B cell (primary cell): ENCODE measurements around the gene SETD9. TPM values are rescaled to one million over a fixed set of nuclear protein-coding genes. Genes with fewer than 3 reads are reported as not detected.

ENCODE experiments used
- ATAC-seq: fragments of 200-7000 bp; cut with Tn5 transposase; one replicate; pipeline ENCODE4 v1.10.0; 2021; ENCODE audit warnings: low read depth, mild to moderate bottlenecking, moderate number of reproducible peaks, moderate library complexity
- CTCF ChIA-PET: fragments of 350-600 bp; sonication (Branson Sonifier 250); formaldehyde crosslinking; loops from one replicate; lab custom pipeline; 2021; ENCODE audit warnings: antibody characterized with exemption, inconsistent platforms; lab: Charles Lee
- POLR2A ChIA-PET: fragments of 350-600 bp; sonication (Branson Sonifier 250); formaldehyde crosslinking; loops from one replicate; lab custom pipeline; 2021; ENCODE audit warnings: antibody characterized with exemption; lab: Charles Lee
- DNase-seq: peaks from one replicate; pipeline ENCODE4 v3.0.0; 2013
- H2AFZ ChIP-seq: 2 replicates; pipeline ENCODE4 v1.6.1; 2012; ENCODE audit warnings: mild to moderate bottlenecking, low read depth, low read length; ENCODE audit not compliant: insufficient read depth, poor library complexity, severe bottlenecking
- H3K27ac ChIP-seq, 2 donors: 1 replicate in 1 of 2; 2 replicates in 1 of 2; pipeline ENCODE4 v1.5.1; 2012 to 2013; ENCODE audit warnings: low read length in 2 of 2, mild to moderate bottlenecking in 2 of 2, moderate library complexity in 1 of 2
- H3K27me3 ChIP-seq, 4 experiments: fragments of 200-600 bp in 1 of 4; sonication (generic) in 1 of 4; replicated peaks in 1 of 4; 1 replicate in 2 of 4; 2 replicates in 2 of 4; pipeline versions ENCODE4 v1.6.1 to v1.7.0; 2013 to 2016; ENCODE audit warnings: low read length in 3 of 4, mild to moderate bottlenecking in 2 of 4, mixed read lengths in 1 of 4, moderate library complexity in 1 of 4; ENCODE audit not compliant: insufficient read depth in 4 of 4, control insufficient read depth in 3 of 4; ENCODE audit errors: control extremely low read depth in 1 of 4
- H3K36me3 ChIP-seq, 2 experiments: replicated peaks in 1 of 2; 1 replicate in 1 of 2; 2 replicates in 1 of 2; pipeline versions ENCODE4 v1.6.1 to v1.7.1; 2013; ENCODE audit warnings: low read length in 1 of 2; ENCODE audit not compliant: insufficient read depth in 2 of 2, control insufficient read depth in 1 of 2; ENCODE audit errors: control extremely low read depth in 1 of 2, extremely low read depth in 1 of 2
- H3K4me1 ChIP-seq, 2 donors: fragments of 200-600 bp in 1 of 2; sonication (generic) in 1 of 2; 1 replicate in 1 of 2; 2 replicates in 1 of 2; pipeline versions ENCODE4 v1.5.1 to v1.6.1; 2013 to 2017; ENCODE audit warnings: low read length in 2 of 2; ENCODE audit not compliant: control insufficient read depth in 2 of 2, insufficient read depth in 2 of 2
- H3K4me2 ChIP-seq: replicated peaks from 2 replicates; pipeline ENCODE3; 2012; ENCODE audit warnings: mild to moderate bottlenecking, low read depth, low read length; ENCODE audit not compliant: poor library complexity, severe bottlenecking
- H3K4me3 ChIP-seq, 5 experiments: fragments of 200-600 bp in 1 of 5; sonication (generic) in 1 of 5; 1 replicate in 3 of 5; 2 replicates in 2 of 5; pipeline versions ENCODE4 v1.5.1 to v1.7.0; 2011 to 2016; ENCODE audit warnings: low read length in 4 of 5, mild to moderate bottlenecking in 4 of 5, low read depth in 2 of 5, control low read depth in 1 of 5, moderate library complexity in 1 of 5; ENCODE audit not compliant: insufficient read depth in 1 of 5; ENCODE audit errors: control extremely low read depth in 1 of 5, extremely low read depth in 1 of 5
- H3K79me2 ChIP-seq: fragments of 200-600 bp; sonication (generic); one replicate; pipeline ENCODE4 v1.6.0; 2016; ENCODE audit warnings: low read length; ENCODE audit not compliant: control insufficient read depth, insufficient read depth
- H3K9ac ChIP-seq: fragments of 200-600 bp; sonication (generic); 2 replicates; pipeline ENCODE4 v1.6.1; 2017; ENCODE audit warnings: mild to moderate bottlenecking, low read length, moderate library complexity
- H3K9me3 ChIP-seq, 3 donors: one replicate each; pipeline versions ENCODE4 v1.6.1 to v1.7.1; 2013; ENCODE audit warnings: low read length in 2 of 3; ENCODE audit not compliant: control insufficient read depth in 2 of 3, insufficient read depth in 1 of 3; ENCODE audit errors: control extremely low read depth in 1 of 3
- H4K20me1 ChIP-seq: 2 replicates; pipeline ENCODE4 v1.6.0; 2012; ENCODE audit warnings: mild to moderate bottlenecking, low read length; ENCODE audit not compliant: insufficient read depth, control insufficient read depth, poor library complexity, severe bottlenecking
- H3K27ac Mint-ChIP-seq: one replicate; pipeline ENCODE4 v1.8.0; 2021; ENCODE audit warnings: mixed read lengths
- H3K27me3 Mint-ChIP-seq: one replicate; pipeline ENCODE4 v1.8.0; 2021; ENCODE audit warnings: mixed read lengths
- H3K4me1 Mint-ChIP-seq: one replicate; pipeline ENCODE4 v1.8.0; 2021; ENCODE audit warnings: mixed read lengths
- H3K4me3 Mint-ChIP-seq: one replicate; pipeline ENCODE4 v1.8.0; 2021; ENCODE audit warnings: mixed read lengths
- H3K9me3 Mint-ChIP-seq: one replicate; pipeline ENCODE4 v1.8.0; 2022; ENCODE audit warnings: mixed read lengths; ENCODE audit not compliant: insufficient read depth
- EZH2 ChIP-seq: IDR thresholded peaks from 2 replicates; pipeline ENCODE4 v1.6.1; 2012; ENCODE audit warnings: borderline replicate concordance, low read depth, mild to moderate bottlenecking, moderate library complexity, low read length; ENCODE audit not compliant: insufficient read depth, poor library complexity, severe bottlenecking
- WGBS: methylation state at CpG from one replicate; pipeline ENCODE4 v1.1.5; 2013; ENCODE audit warnings: missing lambda C conversion rate; ENCODE audit not compliant: insufficient coverage; 5-methylcytosine and 5-hydroxymethylcytosine counted together
- intact Hi-C: fragments of 100-400 bp; cut with micrococcal nuclease; formaldehyde crosslinking; loops from one replicate; pipeline ENCODE4 v1.10.0; 2022
- polyA plus RNA-seq: library from polyadenylated mRNA; depleted of rRNA; stranded (reverse); fragments of >200 nt; gene quantifications from 2 replicates; pipeline ENCODE4 v1.2.3, GENCODE V29; 2012
- total RNA-seq, 2 donors: library from RNA; stranded (reverse); fragments of 120-200 nt in 1 of 2; gene quantifications; 1 replicate in 1 of 2; 2 replicates in 1 of 2; pipeline versions ENCODE4 v1.2.3 to v1.2.4, GENCODE V29; 2013 to 2022
- TF ChIP-seq, protein P1 (sequence below): fragments of 200-600 bp; IDR thresholded peaks from one replicate; pipeline ENCODE4 v1.8.0; 2022; ENCODE audit warnings: antibody characterized with exemption, mild to moderate bottlenecking

Gene SETD9
- total and polyA plus RNA-seq, 2 donors (not counting 1 experiment from before 2014, with no cell fraction given), result 5.0 to 7.2 TPM

DNA sequence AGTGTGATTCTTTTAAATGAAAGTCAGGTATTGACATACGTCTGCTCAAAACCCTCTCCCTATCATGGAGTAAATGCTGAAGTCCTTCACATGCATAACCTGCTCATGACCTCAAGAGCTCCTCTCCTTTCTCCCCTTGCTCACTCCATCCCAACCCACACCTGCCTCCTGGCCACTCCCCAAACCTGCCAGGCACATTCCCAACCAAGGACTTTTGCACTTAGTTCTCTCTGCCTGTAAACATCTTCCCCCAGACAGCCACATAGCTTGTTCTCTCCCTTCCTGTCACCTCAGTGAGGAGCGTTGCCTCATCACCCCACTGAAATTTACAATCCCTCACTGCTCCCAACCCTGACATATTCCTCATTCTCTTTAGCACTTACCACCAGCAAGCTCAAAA is 8.7 kb downstream of the SETD9 start:
- H3K4me3 Mint-ChIP-seq, result no peak overlapping the region
- H3K4me1 ChIP-seq, result no peaks in the 10 kb centered on the region
- H3K4me1 Mint-ChIP-seq, result no peaks in the 10 kb centered on the region
- H3K9me3 ChIP-seq, result no peaks in the 10 kb centered on the region
- H3K9ac ChIP-seq, result no peak overlapping the region
- H3K27ac ChIP-seq, result no peak overlapping the region
- H3K4me2 ChIP-seq, result no peak overlapping the region
- WGBS, result 100% methylated on average over 2 of the region's 2 CpGs
- intact Hi-C loops, result no loop called here
- ATAC-seq, result no peak
- no peaks in the 10 kb centered on the region for H3K79me2 ChIP-seq
- ChIA-PET POLR2A (interaction anchor here (0.5 kb wide), 1 partner anchor 219 kb away, joined by 3 read pairs; no protein-coding TSS in a partner anchor), CTCF (interaction anchor here (1.1 to 6.4 kb wide), 4 partner anchors 17 to 647 kb away, joined by 4 to 44 read pairs (median 6); no protein-coding TSS in a partner anchor)
- no peak for DNase-seq
- no peak overlapping the region for H2AFZ ChIP-seq
- H3K27me3 Mint-ChIP-seq, result no peaks in the 10 kb centered on the region
- H3K27me3 ChIP-seq, result no peaks in the 10 kb centered on the region
- H3K36me3 ChIP-seq, result peaks cover 0 to 10% of the 10 kb centered on the region in 2 experiments
- no peak overlapping the region for H3K27ac Mint-ChIP-seq
- H4K20me1 ChIP-seq, result no peaks in the 10 kb centered on the region
- H3K4me3 ChIP-seq, result no peak overlapping the region
- no peaks in the 10 kb centered on the region for H3K9me3 Mint-ChIP-seq
- TF ChIP-seq EZH2, result no peak
- TF ChIP-seq, protein P1, sequence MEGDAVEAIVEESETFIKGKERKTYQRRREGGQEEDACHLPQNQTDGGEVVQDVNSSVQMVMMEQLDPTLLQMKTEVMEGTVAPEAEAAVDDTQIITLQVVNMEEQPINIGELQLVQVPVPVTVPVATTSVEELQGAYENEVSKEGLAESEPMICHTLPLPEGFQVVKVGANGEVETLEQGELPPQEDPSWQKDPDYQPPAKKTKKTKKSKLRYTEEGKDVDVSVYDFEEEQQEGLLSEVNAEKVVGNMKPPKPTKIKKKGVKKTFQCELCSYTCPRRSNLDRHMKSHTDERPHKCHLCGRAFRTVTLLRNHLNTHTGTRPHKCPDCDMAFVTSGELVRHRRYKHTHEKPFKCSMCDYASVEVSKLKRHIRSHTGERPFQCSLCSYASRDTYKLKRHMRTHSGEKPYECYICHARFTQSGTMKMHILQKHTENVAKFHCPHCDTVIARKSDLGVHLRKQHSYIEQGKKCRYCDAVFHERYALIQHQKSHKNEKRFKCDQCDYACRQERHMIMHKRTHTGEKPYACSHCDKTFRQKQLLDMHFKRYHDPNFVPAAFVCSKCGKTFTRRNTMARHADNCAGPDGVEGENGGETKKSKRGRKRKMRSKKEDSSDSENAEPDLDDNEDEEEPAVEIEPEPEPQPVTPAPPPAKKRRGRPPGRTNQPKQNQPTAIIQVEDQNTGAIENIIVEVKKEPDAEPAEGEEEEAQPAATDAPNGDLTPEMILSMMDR, result no peak

DNA sequence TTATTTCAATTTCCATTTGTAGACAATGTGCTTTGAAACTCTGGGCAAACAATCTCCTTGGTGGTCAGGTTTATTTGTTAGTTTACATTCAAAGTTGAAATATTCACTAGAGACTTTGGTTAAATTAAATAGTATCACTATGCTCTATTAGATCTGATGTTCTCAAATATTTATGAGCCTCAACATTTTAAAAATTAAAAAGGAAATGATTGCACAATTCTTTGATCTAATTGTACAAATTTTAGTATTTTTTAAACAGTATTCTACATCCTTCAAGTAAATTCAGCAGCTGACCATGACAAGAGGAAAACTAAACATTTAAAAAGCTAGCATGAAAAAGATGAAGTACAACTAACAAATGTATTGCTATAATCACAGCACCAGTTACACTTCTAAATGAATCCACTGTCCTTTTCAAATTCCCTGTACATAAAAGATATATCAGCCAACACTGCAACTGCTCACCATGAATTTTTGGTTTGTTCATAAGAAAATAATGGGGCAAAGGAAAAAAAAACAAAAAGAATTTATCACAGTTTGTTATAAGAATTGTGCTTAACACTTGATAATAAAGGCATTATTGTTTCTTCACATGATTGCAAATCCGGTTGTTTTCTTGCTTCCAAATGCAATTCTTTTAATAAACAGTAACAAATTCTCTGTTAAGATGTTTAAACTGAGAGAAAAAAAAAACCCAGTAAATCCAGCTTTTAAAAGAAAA is 10.7 kb downstream of the SETD9 start:
- no peak overlapping the region for H3K4me3 Mint-ChIP-seq
- H3K4me1 ChIP-seq, result no peaks in the 10 kb centered on the region
- no peak overlapping the region for H3K4me3 ChIP-seq
- H3K4me2 ChIP-seq, result no peak overlapping the region
- H4K20me1 ChIP-seq, result no peaks in the 10 kb centered on the region
- DNase-seq, result no peak
- H3K36me3 ChIP-seq, result peaks cover 0 to 30% of the 10 kb centered on the region in 2 experiments
- intact Hi-C loops, result no loop called here
- no peaks in the 10 kb centered on the region for H3K27me3 Mint-ChIP-seq
- ChIA-PET CTCF (interaction anchor here (0.7 kb wide), 1 partner anchor 1463 kb away, joined by 3 read pairs; no protein-coding TSS in a partner anchor), POLR2A (no interaction called here)
- no peaks in the 10 kb centered on the region for H3K9me3 ChIP-seq
- H3K27me3 ChIP-seq, result no peaks in the 10 kb centered on the region
- no peaks in the 10 kb centered on the region for H3K4me1 Mint-ChIP-seq
- no peak overlapping the region for H3K27ac ChIP-seq
- H3K9ac ChIP-seq, result no peak overlapping the region
- H3K9me3 Mint-ChIP-seq, result no peaks in the 10 kb centered on the region
- WGBS, result no CpG with 5 or more reads among the region's 1 CpG
- TF ChIP-seq EZH2, result no peak
- TF ChIP-seq, protein P1, result no peak
- H3K27ac Mint-ChIP-seq, result no peak overlapping the region
- no peaks in the 10 kb centered on the region for H3K79me2 ChIP-seq
- H2AFZ ChIP-seq, result no peak overlapping the region
- ATAC-seq, result no peak
